Measurements from ENCODE around the gene DNAJC17.

The DNAJC17 gene

GRCh38 chr15:40789999-40790398 lies 17.3 kb downstream of the DNAJC17 start:
- DNase-seq (ENCODE audit: low spot score) = no peak

- DNase-seq (ENCODE audit: low spot score) = no peak
These were observed 18.2 kb downstream of the DNAJC17 start for GRCh38 chr15:40789119-40789518.

- DNase-seq (ENCODE audit: low spot score) = no peak
These were observed 19.3 kb downstream of the DNAJC17 start for GRCh38 chr15:40787991-40788390.

GRCh38 chr15:40787344-40787841 lies 19.9 kb downstream of the DNAJC17 start:
- peak; percentile 98 for DNase-seq (ENCODE audit: low spot score)

GRCh38 chr15:40785814-40786213 lies 21.5 kb downstream of the DNAJC17 start:
- DNase-seq (ENCODE audit: low spot score) = no peak

GRCh38 chr15:40785164-40785563 lies 22.1 kb downstream of the DNAJC17 start:
- DNase-seq (ENCODE audit: low spot score) = no peak

- DNase-seq (ENCODE audit: low spot score) = peak; percentile 83
These were observed 24.6 kb downstream of the DNAJC17 start for GRCh38 chr15:40782609-40783227.

- peak; percentile 79 for DNase-seq (ENCODE audit: low spot score)
These were observed 30.6 kb downstream of the DNAJC17 start for GRCh38 chr15:40776537-40777141.

GRCh38 chr15:40775740-40776536 lies 31.3 kb downstream of the DNAJC17 start:
- no peak for DNase-seq (ENCODE audit: low spot score)

GRCh38 chr15:40775007-40775406 lies 32.3 kb downstream of the DNAJC17 start:
- no peak for DNase-seq (ENCODE audit: low spot score)

- DNase-seq (ENCODE audit: low spot score) = no peak
These were observed 33.4 kb downstream of the DNAJC17 start for GRCh38 chr15:40773902-40774301.

GRCh38 chr15:40773496-40773895 lies 33.8 kb downstream of the DNAJC17 start:
- no peak for DNase-seq (ENCODE audit: low spot score)

- no peak for DNase-seq (ENCODE audit: low spot score)
These were observed 35.3 kb downstream of the DNAJC17 start for GRCh38 chr15:40772014-40772413.

GRCh38 chr15:40771242-40771641 lies 36.0 kb downstream of the DNAJC17 start:
- no peak for DNase-seq (ENCODE audit: low spot score)

- DNase-seq (ENCODE audit: low spot score) = no peak
These were observed 37.0 kb downstream of the DNAJC17 start for GRCh38 chr15:40770147-40770721.

- DNase-seq (ENCODE audit: low spot score) = peak; percentile 96
These were observed 37.8 kb downstream of the DNAJC17 start, which contains the start of gene C15orf62 for GRCh38 chr15:40769274-40770146. Gene C15orf62, plus strand, starts transcription at chr15:40769980. Its CDS starts 516 bp downstream, at chr15:40770496.

GRCh38 chr15:40768521-40769273 lies 38.6 kb downstream of the DNAJC17 start:
- DNase-seq (ENCODE audit: low spot score) = no peak

GRCh38 chr15:40767838-40768500 lies 39.3 kb downstream of the DNAJC17 start:
- DNase-seq (ENCODE audit: low spot score) = no peak

- peak; percentile 66 for DNase-seq (ENCODE audit: low spot score)
These were observed 40.1 kb downstream of the DNAJC17 start for GRCh38 chr15:40766906-40767837.
